22Rv1 (cell line): ENCODE measurements around the gene NOTCH1.
"Not testable (repeated sequence)": the region's sequence is repeated elsewhere in the genome, so short reads cannot be mapped to it uniquely, and the experiment has no call there.

Source experiments
- CTCF ChIP-seq: fragments of 450-650 bp; IDR thresholded peaks from 2 replicates; pipeline ENCODE4 v1.5.1; 2017; ENCODE audit warnings: mild to moderate bottlenecking
- ZFX ChIP-seq: fragments of 450-650 bp; IDR thresholded peaks from 2 replicates; pipeline ENCODE4 v1.6.1; 2017; ENCODE audit warnings: antibody characterized with exemption, borderline replicate concordance

DNA sequence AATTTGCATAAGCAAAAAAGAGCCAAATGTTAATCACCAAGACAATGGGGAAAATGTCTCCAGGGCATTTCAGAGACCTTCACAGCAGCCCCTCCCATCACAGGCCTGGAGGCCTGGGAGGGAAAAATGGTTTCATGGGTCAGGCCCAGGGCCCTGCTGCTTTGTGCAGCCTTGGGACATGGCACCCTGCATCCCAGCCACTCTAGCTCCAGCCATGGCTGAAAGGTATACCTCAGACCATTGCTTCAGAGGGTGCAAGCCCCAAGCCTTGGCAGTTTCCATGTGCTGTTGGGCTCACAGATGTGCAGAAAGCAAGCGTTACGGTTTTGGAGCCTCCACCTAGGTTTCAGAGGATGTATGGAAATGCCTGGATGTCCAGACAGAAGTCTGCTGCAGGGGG, 13.5 kb upstream of the NOTCH1 start:
- TF ChIP-seq CTCF, ZFX: not testable (repeated sequence)
